HG03103 (cell line): ENCODE results near the gene KIF22.
"Not testable (repeated sequence)": the region's sequence is repeated elsewhere in the genome, so short reads cannot be mapped to it uniquely, and the experiment has no call there.

Source experiments
- ATAC-seq: cut with Tn5 transposase; IDR thresholded peaks from one replicate; pipeline ENCODE4 v1.9.1; 2021; ENCODE audit warnings: low read depth; ENCODE audit not compliant: unreplicated experiment

KIF22 gene

GRCh38 chr16:29833219-29833618 lies 42.7 kb downstream of the KIF22 start:
- not testable (repeated sequence) for ATAC-seq

- no peak for ATAC-seq
Measured at GRCh38 chr16:29834079-29834478, 43.5 kb downstream of the KIF22 start.

- no peak for ATAC-seq
Measured at GRCh38 chr16:29835926-29836325, 45.4 kb downstream of the KIF22 start.

GRCh38 chr16:29836623-29837022 lies 46.1 kb downstream of the KIF22 start:
- no peak for ATAC-seq

GRCh38 chr16:29837841-29838240 lies 47.3 kb downstream of the KIF22 start:
- ATAC-seq = no peak

- ATAC-seq = no peak
Measured at GRCh38 chr16:29839822-29840221, 49.3 kb downstream of the KIF22 start.

GRCh38 chr16:29840240-29840639 lies 49.7 kb downstream of the KIF22 start:
- ATAC-seq = no peak

- ATAC-seq = no peak
Measured at GRCh38 chr16:29841631-29842030, 51.1 kb downstream of the KIF22 start.

GRCh38 chr16:29842732-29843346 lies 52.3 kb downstream of the KIF22 start:
- ATAC-seq = no peak

GRCh38 chr16:29843931-29844330 lies 53.4 kb downstream of the KIF22 start:
- no peak for ATAC-seq

- ATAC-seq = no peak
Measured at GRCh38 chr16:29844575-29845331, 54.2 kb downstream of the KIF22 start.

GRCh38 chr16:29845656-29846055 lies 55.1 kb downstream of the KIF22 start:
- no peak for ATAC-seq

GRCh38 chr16:29848420-29849297 lies 58.1 kb downstream of the KIF22 start:
- ATAC-seq = no peak

- no peak for ATAC-seq
Measured at GRCh38 chr16:29849505-29849904, 59.0 kb downstream of the KIF22 start.

GRCh38 chr16:29850998-29851397 lies 60.4 kb downstream of the KIF22 start:
- ATAC-seq = no peak

GRCh38 chr16:29852654-29853053 lies 62.1 kb downstream of the KIF22 start:
- no peak for ATAC-seq

- ATAC-seq = no peak
Measured at GRCh38 chr16:29854520-29855100, 64.1 kb downstream of the KIF22 start.
